Right renal pelvis (tissue), 4 donors: ENCODE data around the gene DPP10. TPM values are rescaled to one million over a fixed set of nuclear protein-coding genes. Genes with fewer than 3 reads are reported as not detected.
"Not testable (repeated sequence)": the region's sequence is repeated elsewhere in the genome, so short reads cannot be mapped to it uniquely, and the experiment has no call there.

Experiments used
- DNase-seq, 4 donors: peaks; one replicate each; pipeline ENCODE4 v3.0.0-alpha.2; 2013; ENCODE audit warnings: low read depth in 4 of 4, low spot score in 3 of 4, missing footprints in 1 of 4
- polyA plus RNA-seq, 4 donors: library from polyadenylated mRNA; unstranded; fragments of 120-200 nt; gene quantifications; one replicate each; pipeline ENCODE4 v1.2.1, GENCODE V29; 2013; ENCODE audit not compliant: insufficient read length in 4 of 4

DPP10 gene
- polyA plus RNA-seq, 4 donors = 9.8 to 14.6 (median 12.7) TPM

DNA sequence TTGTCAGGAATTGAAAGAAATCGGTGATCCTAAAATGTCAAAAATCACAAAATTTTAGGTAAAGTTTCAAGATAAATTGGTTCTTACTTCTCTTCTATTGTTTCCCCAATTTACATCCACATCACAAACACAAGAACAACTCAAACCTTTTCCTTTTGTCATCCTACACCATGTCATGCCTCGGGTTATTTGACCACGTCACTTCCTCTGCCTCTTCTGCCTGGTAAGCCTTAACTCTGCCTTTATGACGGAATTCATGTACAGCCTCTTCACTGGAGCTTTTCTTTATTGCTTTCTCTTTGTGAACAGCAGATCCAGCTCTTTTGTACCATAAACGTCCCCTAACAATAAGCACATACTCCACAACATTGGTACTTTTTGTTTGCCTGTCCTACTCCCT lies 258.0 kb downstream of the DPP10 start:
- no peak for DNase-seq

GRCh38 chr2:114709936-114710850 lies 267.8 kb downstream of the DPP10 start:
- no peak for DNase-seq

GRCh38 chr2:114714313-114714712 lies 271.9 kb downstream of the DPP10 start:
- DNase-seq = no peak

DNA sequence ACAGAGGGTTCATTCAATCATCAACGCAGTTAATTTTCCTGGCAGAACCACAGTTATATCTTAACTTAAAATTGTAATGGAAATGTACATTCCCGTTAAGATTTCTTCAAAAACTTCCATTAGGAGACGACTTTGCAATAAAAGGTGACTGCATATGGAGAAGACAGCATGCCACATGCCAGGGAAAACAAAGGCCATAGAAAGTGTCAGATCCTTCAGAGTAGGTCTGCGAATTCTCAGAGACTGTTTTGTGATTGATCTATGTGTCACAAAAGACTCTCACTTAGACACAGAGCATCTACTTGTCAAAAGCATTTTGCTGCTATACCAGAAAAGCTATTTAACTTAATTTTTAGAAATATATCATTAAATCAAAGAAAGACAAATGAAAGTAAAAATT lies 274.6 kb downstream of the DPP10 start:
- DNase-seq = no peak

- no peak for DNase-seq
These were observed 282.0 kb downstream of the DPP10 start for GRCh38 chr2:114724454-114724853.

DNA sequence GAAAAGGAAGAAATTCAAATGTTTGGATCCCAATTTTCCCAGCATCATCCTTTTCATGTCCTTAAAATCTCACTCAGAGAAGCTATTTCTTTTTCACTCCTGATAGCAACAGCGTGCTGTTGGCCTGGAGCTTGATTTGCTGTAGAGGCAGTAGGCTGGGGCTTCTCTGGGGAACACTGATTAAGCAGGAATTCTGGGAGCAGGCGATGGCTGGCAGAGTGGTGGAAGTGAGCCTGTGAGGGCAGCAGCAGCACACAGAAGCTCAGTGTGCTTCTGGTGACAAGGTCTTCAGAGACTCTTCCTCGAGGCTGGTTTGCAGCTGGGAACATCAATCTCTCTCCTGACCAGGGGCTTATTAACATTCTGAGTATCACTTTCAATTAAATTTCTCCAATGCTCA lies 284.6 kb downstream of the DPP10 start:
- no peak for DNase-seq

DNA sequence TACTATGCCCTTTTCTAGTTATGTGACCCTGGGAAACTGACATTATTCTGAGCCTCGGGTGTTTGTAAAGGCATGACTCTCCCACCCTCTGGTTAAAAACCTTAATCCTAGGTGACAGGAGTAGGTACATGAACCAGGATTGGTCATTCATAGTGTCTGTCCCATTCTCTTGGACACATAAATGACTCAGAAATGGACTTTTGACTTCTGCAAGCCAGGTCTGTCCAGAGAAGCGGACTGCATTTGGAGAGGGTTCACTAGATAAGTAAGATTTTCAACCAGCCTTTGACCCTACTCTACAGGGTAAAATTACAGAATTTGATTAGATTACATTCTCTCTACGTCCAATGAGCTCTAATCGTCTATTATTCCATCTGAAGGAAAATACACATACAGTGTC lies 285.9 kb downstream of the DPP10 start:
- no peak for DNase-seq

DNA sequence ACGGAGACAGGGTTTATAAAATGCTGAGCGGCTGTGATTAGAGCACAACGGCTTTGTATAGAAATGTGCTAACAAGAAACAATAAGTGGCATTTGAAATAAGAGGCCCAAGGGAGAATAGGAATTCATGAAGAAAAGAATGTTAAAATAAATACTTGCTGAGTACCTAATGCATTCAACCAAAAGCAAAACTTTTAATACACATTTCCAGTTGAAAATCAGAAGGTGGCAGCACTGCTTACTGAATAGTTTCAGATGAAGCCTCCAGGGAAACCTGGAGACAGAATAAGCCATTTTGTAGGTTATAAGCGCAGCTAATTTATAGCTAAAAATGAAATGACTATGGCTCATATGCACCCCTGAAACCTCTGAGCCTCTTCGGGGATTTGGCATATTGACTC lies 286.6 kb downstream of the DPP10 start:
- DNase-seq = peak in 2 of 4 donors; percentile 3 to 7

GRCh38 chr2:114735126-114735525 lies 292.7 kb downstream of the DPP10 start:
- no peak for DNase-seq

GRCh38 chr2:114742245-114742644 lies 299.8 kb downstream of the DPP10 start:
- DNase-seq = no peak

GRCh38 chr2:114745700-114746099 lies 303.3 kb downstream of the DPP10 start:
- no peak for DNase-seq

- not testable (repeated sequence) for DNase-seq
These were observed 305.7 kb downstream of the DPP10 start for GRCh38 chr2:114748175-114748574.

GRCh38 chr2:114752425-114752824 lies 310.0 kb downstream of the DPP10 start:
- no peak for DNase-seq

- no peak for DNase-seq
These were observed 310.7 kb downstream of the DPP10 start for GRCh38 chr2:114753145-114753544.

- DNase-seq = no peak
These were observed 312.6 kb downstream of the DPP10 start for GRCh38 chr2:114754907-114755563.

DNA sequence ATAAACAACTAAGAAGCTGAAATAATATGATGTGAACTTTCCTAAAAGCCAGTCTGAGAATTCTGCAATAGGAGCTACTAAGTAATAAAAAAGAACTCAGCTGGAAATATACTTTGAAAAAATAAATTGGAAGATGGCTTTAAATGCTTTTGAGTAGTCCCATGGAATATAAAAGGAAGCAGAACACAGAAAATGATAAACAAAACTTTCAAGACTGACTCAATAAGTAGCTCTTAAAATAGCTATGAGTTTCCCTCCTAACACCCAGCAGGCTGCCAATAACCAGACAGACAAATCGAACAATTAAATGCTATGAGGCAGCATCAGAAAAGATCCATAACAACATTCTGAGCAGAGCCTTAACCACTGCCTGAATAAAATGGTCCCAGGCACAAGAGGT lies 319.9 kb downstream of the DPP10 start:
- no peak for DNase-seq

DNA sequence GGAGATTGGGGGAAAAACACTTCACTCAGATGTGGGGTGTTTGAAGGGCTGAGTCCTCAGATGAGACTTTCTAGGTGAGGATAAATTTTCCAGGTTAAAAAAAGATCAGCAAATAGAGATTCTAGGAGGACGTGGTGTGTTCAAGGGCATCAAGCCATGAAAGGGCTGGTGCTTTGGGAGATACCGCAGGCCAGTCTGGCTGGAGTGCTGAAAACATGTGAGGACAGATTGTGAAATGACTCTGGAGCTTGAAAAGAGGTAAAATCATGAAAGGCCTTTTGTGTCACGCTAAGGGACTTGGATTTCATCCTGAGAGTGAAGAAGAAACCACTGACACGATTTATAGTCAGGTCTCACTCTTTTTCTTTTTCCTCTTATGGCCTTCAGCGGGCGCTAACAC lies 320.5 kb downstream of the DPP10 start:
- no peak for DNase-seq

DNA sequence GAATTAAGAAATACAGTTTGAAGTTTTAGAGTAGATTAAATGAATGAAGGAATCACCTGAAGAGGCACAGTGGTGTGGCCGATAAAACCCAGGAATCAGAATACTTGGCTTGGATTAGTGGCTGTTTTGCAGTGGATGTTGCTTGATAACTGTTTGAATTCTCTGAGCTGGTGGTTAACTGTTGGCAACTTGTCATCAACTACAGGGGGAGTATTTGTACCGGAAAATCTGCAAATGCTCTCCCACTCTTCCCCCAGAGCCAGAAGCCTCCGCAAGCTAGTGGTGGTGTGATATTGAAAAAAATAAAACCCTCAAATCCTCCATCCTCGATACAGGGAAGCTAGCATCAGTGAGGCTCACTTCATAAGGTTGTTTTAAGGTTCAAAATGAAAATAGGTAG lies 326.7 kb downstream of the DPP10 start:
- no peak for DNase-seq

DNA sequence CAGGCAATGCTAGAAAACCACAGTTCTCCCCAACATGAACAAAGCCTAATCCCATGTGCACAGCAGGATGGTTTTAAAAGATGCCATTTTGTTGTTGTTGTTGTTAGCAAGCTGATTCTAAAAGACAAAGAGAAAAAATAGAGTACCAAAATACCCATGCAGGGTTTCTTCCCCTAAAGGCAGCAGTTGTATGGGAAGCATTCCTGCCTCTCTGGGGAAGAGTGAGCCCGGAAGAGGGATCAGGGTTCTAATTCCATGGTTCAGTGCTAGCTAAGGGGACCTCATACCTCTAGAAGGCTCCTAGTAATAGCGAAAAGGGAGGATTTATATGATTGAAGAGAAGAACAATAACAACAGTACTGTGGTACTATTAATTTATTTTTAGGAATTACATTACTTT lies 327.6 kb downstream of the DPP10 start:
- DNase-seq = no peak

- no peak for DNase-seq
These were observed 341.6 kb downstream of the DPP10 start for GRCh38 chr2:114784046-114784445.

GRCh38 chr2:114784890-114785583 lies 342.6 kb downstream of the DPP10 start:
- no peak for DNase-seq
